Astrocyte (in vitro differentiated cells and primary cell): ENCODE measurements around the gene COG7. TPM values are rescaled to one million over a fixed set of nuclear protein-coding genes. Genes with fewer than 3 reads are reported as not detected.

ENCODE experiments used
- DNase-seq: peaks from one replicate; pipeline ENCODE4 v3.0.0-alpha.2; 2010; ENCODE audit warnings: low read depth
- FAIRE-seq: peaks from 2 replicates; lab custom pipeline; 2011; peaks lifted over from hg19 to GRCh38; lab: Jason Lieb, UNC
- H2AFZ ChIP-seq: 2 replicates; pipeline ENCODE4 v1.6.0; 2012; ENCODE audit warnings: low read depth, low read length, inconsistent platforms
- H3K27ac ChIP-seq: 2 replicates; pipeline ENCODE4 v1.5.1; 2011; ENCODE audit warnings: low read depth, low read length, inconsistent platforms
- H3K27me3 ChIP-seq: 2 replicates; pipeline ENCODE4 v1.6.0; 2011; ENCODE audit warnings: low read length, inconsistent platforms; ENCODE audit not compliant: insufficient read depth
- H3K36me3 ChIP-seq: 2 replicates; pipeline ENCODE4 v1.5.1; 2011; ENCODE audit warnings: low read length, inconsistent platforms; ENCODE audit not compliant: insufficient read depth
- H3K4me1 ChIP-seq: 2 replicates; pipeline ENCODE4 v1.5.1; 2011; ENCODE audit warnings: low read length, inconsistent platforms; ENCODE audit not compliant: insufficient read depth
- H3K4me2 ChIP-seq: 2 replicates; pipeline ENCODE4 v1.6.0; 2012; ENCODE audit warnings: low read length, inconsistent platforms
- H3K4me3 ChIP-seq: 2 replicates; pipeline ENCODE4 v1.5.1; 2011; ENCODE audit warnings: low read depth, mild to moderate bottlenecking, low read length, inconsistent platforms; ENCODE audit not compliant: insufficient read depth
- H3K79me2 ChIP-seq: 2 replicates; pipeline ENCODE4 v1.6.0; 2012; ENCODE audit warnings: mild to moderate bottlenecking, low read length, inconsistent platforms; ENCODE audit not compliant: insufficient read depth
- H3K9ac ChIP-seq: 2 replicates; pipeline ENCODE4 v1.6.0; 2012; ENCODE audit warnings: mild to moderate bottlenecking, low read length, inconsistent platforms
- H3K9me3 ChIP-seq: 2 replicates; pipeline ENCODE4 v1.5.1; 2012; ENCODE audit warnings: low read depth, mild to moderate bottlenecking, low read length, inconsistent platforms; ENCODE audit not compliant: insufficient read depth
- H4K20me1 ChIP-seq: 2 replicates; pipeline ENCODE4 v1.6.0; 2012; ENCODE audit warnings: low read length, inconsistent platforms; ENCODE audit not compliant: insufficient read depth
- H3K27ac Mint-ChIP-seq: one replicate; pipeline ENCODE4 v1.8.0; 2021; ENCODE audit warnings: mild to moderate bottlenecking, mixed read lengths; ENCODE audit not compliant: unreplicated experiment
- H3K27me3 Mint-ChIP-seq: one replicate; pipeline ENCODE4 v1.8.0; 2021; ENCODE audit warnings: low read depth, mixed read lengths; ENCODE audit not compliant: unreplicated experiment
- H3K36me3 Mint-ChIP-seq: one replicate; pipeline ENCODE4 v1.8.0; 2021; ENCODE audit warnings: low read depth, mixed read lengths; ENCODE audit not compliant: unreplicated experiment
- H3K4me1 Mint-ChIP-seq: one replicate; pipeline ENCODE4 v1.8.0; 2021; ENCODE audit warnings: low read depth, mixed read lengths; ENCODE audit not compliant: unreplicated experiment
- H3K4me3 Mint-ChIP-seq: one replicate; pipeline ENCODE4 v1.8.0; 2021; ENCODE audit warnings: mild to moderate bottlenecking, moderate library complexity, mixed read lengths; ENCODE audit not compliant: unreplicated experiment
- H3K9me3 Mint-ChIP-seq: one replicate; pipeline ENCODE4 v1.8.0; 2021; ENCODE audit warnings: mild to moderate bottlenecking, mixed read lengths; ENCODE audit not compliant: unreplicated experiment
- EZH2 ChIP-seq: IDR thresholded peaks from 2 replicates; pipeline ENCODE4 v1.6.1; 2012; ENCODE audit warnings: mild to moderate bottlenecking, low read length, inconsistent platforms; ENCODE audit not compliant: insufficient read depth
- total RNA-seq: library from RNA; stranded (reverse); gene quantifications from 2 replicates; pipeline ENCODE4 v1.2.1, GENCODE V29; 2021
- TF ChIP-seq, protein P1 (sequence below): IDR thresholded peaks from 2 replicates; pipeline ENCODE4 v1.5.1; 2011; ENCODE audit warnings: low read depth, mild to moderate bottlenecking, inconsistent platforms, low read length, moderate library complexity; ENCODE audit not compliant: insufficient read depth

COG7 gene
- total RNA-seq, 1 donor from 2014 or later = 19.8 TPM

DNA sequence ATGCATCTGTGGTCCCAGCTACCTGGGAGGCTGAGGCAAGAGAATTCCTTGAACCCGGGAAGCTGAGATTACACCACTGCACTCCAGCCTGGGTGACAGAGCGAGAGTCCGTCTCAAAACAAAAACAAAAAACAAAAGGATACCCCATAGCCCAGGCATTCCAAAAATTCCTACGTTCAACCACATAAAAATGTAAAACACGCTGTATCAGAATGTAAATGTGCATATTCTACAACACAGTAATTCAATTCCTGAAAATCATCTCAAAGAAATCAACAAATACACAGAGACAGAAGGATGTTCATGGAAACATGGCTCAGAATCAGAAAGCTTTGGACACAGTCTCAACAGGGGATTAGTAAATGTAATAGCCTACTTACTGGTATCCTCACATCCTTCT lies 33.0 kb downstream of the COG7 start:
- H3K36me3 Mint-ChIP-seq = peaks cover 21% of the 10 kb centered on the region
- peak overlapping the region; percentile 35 for H3K27ac ChIP-seq
- H3K9me3 ChIP-seq = no peaks in the 10 kb centered on the region
- TF ChIP-seq, protein P1, sequence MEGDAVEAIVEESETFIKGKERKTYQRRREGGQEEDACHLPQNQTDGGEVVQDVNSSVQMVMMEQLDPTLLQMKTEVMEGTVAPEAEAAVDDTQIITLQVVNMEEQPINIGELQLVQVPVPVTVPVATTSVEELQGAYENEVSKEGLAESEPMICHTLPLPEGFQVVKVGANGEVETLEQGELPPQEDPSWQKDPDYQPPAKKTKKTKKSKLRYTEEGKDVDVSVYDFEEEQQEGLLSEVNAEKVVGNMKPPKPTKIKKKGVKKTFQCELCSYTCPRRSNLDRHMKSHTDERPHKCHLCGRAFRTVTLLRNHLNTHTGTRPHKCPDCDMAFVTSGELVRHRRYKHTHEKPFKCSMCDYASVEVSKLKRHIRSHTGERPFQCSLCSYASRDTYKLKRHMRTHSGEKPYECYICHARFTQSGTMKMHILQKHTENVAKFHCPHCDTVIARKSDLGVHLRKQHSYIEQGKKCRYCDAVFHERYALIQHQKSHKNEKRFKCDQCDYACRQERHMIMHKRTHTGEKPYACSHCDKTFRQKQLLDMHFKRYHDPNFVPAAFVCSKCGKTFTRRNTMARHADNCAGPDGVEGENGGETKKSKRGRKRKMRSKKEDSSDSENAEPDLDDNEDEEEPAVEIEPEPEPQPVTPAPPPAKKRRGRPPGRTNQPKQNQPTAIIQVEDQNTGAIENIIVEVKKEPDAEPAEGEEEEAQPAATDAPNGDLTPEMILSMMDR = no peak
- no peak for TF ChIP-seq EZH2
- H2AFZ ChIP-seq = no peak overlapping the region
- FAIRE-seq (no peak), DNase-seq (peak; percentile 34)
- peaks cover 20% of the 10 kb centered on the region for H3K4me1 ChIP-seq
- no peaks in the 10 kb centered on the region for H3K27me3 Mint-ChIP-seq
- no peak overlapping the region for H3K4me3 ChIP-seq
- no peaks in the 10 kb centered on the region for H3K79me2 ChIP-seq
- no peak overlapping the region for H3K4me3 Mint-ChIP-seq
- H3K9ac ChIP-seq = peak overlapping the region; percentile 20
- no peaks in the 10 kb centered on the region for H3K27me3 ChIP-seq
- no peaks in the 10 kb centered on the region for H4K20me1 ChIP-seq
- H3K27ac Mint-ChIP-seq = no peak overlapping the region
- H3K4me2 ChIP-seq = peak overlapping the region; percentile 10
- H3K36me3 ChIP-seq = peaks cover 10% of the 10 kb centered on the region
- H3K9me3 Mint-ChIP-seq = no peaks in the 10 kb centered on the region
- peaks cover 13% of the 10 kb centered on the region for H3K4me1 Mint-ChIP-seq

DNA sequence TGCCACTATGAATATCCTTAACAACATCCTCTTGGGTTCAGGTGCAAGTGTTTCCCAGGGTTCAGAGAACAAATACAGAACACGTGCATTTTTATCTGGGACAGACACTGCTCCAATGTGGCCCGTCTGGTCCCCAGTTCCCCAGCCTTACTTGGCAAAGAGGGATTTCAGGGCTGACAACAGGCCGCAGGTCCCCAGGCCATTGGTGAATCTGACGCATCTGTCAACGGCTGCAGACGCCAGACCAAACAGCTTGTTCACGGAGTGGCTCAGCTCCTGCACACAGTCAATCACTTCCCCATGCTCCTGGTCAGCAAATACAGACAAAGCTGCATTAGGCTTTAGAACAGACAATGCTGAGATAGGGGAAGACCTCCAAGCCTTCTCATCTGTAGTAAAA lies 36.2 kb downstream of the COG7 start:
- DNase-seq (no peak), FAIRE-seq (no peak)
- H3K36me3 ChIP-seq = peaks cover 13% of the 10 kb centered on the region
- H3K27me3 ChIP-seq = no peaks in the 10 kb centered on the region
- Mint-ChIP-seq H3K4me1 (peaks cover 5% of the 10 kb centered on the region), H3K4me3 (no peak overlapping the region), H3K27ac (no peak overlapping the region), H3K36me3 (peaks cover 26% of the 10 kb centered on the region), H3K9me3 (no peaks in the 10 kb centered on the region), H3K27me3 (no peaks in the 10 kb centered on the region)
- H3K27ac ChIP-seq = no peak overlapping the region
- no peak overlapping the region for H2AFZ ChIP-seq
- H3K79me2 ChIP-seq = no peaks in the 10 kb centered on the region
- no peaks in the 10 kb centered on the region for H3K9me3 ChIP-seq
- H3K4me3 ChIP-seq = no peak overlapping the region
- TF ChIP-seq, protein P1 = no peak
- TF ChIP-seq EZH2 = no peak
- H3K9ac ChIP-seq = no peak overlapping the region
- no peaks in the 10 kb centered on the region for H4K20me1 ChIP-seq
- no peak overlapping the region for H3K4me2 ChIP-seq
- peaks cover 8% of the 10 kb centered on the region for H3K4me1 ChIP-seq

DNA sequence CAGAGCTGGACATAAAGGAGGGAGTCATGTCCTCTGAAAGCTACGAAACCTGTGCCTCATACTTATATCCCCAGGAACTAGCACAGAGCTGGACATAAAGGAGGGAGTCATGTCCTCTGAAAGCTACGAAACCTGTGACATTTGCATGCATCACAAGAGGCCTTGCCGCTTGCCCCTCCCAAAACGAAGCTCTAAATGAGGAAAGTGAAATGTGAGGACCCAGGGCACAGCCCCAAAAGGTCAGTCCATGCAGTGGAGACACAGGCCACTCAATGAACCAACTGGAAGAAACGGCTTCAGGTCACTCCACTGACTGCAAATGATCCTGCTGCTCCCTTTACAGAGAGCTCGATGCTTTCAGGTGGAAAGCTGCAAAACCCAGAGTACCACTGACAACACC lies 38.3 kb downstream of the COG7 start:
- Histone ChIP-seq H3K36me3 (peaks cover 15% of the 10 kb centered on the region), H3K27ac (no peak overlapping the region), H3K4me2 (no peak overlapping the region), H3K4me3 (no peak overlapping the region), H3K79me2 (no peaks in the 10 kb centered on the region), H2AFZ (no peak overlapping the region), H3K4me1 (peaks cover 7% of the 10 kb centered on the region), H3K27me3 (no peaks in the 10 kb centered on the region), H4K20me1 (no peaks in the 10 kb centered on the region), H3K9me3 (no peaks in the 10 kb centered on the region), H3K9ac (no peak overlapping the region)
- H3K27ac Mint-ChIP-seq = no peak overlapping the region
- no peaks in the 10 kb centered on the region for H3K9me3 Mint-ChIP-seq
- no peaks in the 10 kb centered on the region for H3K27me3 Mint-ChIP-seq
- DNase-seq = no peak
- TF ChIP-seq, protein P1 = no peak
- TF ChIP-seq EZH2 = no peak
- no peak for FAIRE-seq
- H3K36me3 Mint-ChIP-seq = peaks cover 40% of the 10 kb centered on the region
- no peak overlapping the region for H3K4me3 Mint-ChIP-seq
- H3K4me1 Mint-ChIP-seq = peaks cover 7% of the 10 kb centered on the region
